Activated gamma-delta T cell (primary cell): ENCODE measurements around the gene HEBP1.

Source experiments
- DNase-seq: peaks from one replicate; lab custom pipeline; 2025; lab: John Stamatoyannopoulos, UW

HEBP1 gene

DNA sequence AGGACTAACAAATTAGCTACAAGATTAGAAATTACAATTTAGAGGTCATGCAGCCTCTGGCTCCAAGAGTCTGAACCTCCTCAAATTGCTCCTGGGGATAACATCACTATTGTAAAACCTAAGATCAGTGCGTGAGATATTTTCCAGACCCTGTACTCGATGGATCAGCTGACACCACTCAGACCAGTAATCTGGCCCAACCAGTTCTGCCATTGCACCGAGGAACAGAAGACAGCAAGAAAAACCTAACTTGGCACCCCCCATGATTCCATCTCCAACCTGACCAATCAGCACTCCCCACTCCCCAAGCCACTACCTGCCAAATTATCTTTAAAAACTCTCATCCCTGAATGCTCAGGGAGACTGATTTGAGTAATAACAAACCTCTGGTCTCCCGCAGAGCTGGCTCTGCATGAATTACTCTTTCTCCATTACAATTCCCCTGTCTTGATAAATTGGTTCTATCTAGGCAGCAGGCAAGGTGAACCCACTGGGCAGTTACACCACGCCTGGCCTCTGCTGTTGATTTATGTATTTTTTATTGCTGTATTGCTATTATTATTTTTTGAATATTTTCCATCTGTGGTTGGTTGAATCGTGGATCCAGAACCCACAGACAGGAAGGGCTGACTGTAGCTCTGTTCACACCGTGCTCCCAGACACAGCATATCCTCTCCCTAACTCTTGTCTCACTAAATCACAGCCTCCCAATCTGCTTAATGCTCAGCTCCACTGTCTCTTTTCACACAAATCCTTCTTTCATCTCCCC, 9.2 kb downstream of the HEBP1 start:
- no peak for DNase-seq

DNA sequence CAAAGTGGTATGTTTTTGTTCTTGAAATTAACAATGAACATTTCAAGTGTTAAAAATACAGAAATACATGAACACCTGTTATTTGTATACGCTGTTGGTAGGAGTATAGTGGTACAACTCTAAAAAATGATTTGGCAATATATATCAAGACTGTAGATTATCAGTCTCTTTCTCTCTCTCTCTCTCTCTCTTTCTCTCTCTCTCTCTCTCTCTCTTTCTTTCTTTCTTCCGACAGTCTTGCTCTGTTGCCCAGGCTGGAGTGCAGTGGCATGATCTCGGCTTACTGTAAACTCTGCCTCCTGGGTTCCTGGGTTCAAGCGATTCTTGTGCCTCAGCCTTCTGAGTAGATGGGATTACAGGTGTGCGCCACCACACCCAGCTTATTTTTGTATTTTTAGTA, 12.6 kb downstream of the HEBP1 start:
- no peak for DNase-seq

DNA sequence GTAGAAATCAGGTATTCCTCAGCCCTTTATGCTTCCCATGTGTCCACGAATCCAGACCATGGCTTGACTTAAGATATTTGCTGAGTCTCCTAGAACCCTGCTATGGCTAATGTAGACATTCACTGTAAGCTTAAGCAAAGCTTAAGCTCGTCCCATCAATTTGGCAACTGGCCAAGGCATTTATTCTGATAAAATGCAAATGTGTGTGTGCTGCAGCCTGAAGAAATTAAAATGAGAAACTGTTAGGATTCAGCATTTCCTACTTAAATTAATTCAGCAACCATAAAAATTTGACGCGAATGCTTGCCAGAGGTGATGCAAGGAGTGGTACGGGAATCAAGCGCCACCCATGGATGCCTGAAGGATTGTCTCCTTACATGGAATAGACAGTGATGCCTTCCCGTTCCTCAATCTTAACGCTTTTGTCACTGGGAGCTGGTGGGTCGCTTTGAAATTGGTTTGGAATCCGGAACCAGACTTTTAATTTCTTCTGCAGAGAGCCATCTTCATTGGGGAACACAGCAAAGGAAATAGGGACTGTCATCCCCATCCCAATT, 13.2 kb downstream of the HEBP1 start:
- DNase-seq, result no peak

DNA sequence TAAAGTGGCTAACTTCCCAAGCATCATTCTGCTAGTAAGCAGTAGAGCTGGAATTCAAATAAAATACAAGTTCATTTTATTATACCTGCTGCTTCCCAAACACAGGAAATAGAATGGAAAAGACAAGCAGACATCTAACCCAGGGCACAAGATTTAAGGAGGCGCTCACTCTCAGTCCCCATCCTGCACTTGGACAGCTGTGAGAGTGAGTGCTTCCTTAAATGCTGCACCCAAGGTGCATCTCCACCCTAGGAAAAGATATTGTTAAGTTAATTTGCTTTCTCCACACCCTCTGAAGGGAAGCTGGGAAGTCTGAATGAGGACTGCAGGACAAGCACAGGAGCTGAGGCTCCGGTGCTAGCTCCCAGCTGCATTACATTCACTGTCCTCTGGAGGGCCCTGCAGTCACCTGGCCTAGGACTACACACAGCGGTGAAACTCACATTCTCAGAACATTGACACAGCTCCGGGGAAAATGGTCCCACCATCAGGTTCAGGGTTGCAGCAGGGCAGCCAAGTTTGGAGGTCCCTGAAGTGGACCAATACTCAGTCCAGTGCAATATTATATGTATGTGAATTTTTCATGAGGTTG, 14.2 kb downstream of the HEBP1 start:
- DNase-seq, result no peak

DNA sequence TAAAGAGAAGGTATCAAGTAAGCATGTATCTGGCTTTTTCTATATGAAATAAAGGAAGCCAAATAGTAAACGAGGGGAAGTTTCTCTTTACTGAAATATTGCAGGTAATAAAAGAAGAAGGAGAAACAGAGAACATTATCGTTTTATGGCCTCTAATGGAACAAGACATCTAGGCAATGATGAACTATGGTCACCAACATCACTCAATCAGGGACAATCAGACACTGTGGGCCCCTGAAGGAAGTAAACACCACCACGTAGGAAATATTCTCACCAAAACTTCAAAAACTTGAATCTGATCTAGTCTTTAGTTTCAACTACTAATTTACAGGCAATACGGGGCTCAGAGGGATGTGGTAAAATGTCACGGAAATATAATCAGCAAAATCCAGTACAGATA, 15.9 kb downstream of the HEBP1 start:
- no peak for DNase-seq

DNA sequence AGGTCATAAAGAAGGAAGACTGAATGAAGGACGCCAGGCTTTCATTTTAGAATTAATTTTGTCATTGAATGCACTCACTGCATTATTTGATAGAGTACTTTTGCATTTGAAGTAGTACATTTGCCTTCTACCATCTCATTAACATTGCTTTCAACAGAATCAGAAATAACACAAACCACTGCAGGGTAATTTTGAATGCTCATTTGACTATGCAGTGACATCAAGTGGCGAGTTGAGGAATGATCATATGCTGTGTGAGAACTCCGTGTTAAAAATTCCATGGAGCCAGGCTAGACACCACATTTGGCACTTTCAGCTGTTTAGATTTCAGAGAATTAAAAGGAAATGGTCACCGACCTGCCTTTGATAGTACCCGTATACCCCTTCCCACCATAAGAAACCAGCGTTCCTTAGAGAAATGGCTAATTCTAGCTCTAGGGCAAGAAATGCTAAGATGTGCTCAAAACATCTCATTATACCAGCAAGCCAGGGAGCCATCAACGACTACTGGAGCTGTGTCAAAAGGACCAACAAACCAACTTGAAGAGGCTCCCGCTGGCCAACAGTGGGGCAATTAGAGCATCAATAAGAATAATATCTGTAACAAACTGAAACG, 16.5 kb downstream of the HEBP1 start:
- DNase-seq, result no peak

DNA sequence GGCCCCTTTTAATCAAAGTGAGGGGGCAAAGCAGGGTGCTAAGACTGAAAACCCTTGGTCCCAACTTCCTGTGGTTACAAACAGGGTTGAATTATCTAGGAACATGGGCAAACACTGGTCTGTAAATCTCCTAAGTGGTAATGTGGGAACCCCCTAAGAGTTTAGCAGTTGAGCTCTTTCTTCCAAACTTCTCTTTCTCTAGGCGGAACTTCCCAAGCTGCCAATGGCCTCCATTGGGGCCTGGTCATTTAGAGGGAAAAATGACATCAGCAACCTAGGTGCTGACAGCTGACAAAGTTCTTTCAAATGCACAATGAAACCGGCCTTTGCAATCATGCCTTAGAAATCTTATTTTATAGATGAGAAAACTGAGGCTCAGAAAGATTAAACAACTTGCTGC, 17.7 kb downstream of the HEBP1 start:
- no peak for DNase-seq

DNA sequence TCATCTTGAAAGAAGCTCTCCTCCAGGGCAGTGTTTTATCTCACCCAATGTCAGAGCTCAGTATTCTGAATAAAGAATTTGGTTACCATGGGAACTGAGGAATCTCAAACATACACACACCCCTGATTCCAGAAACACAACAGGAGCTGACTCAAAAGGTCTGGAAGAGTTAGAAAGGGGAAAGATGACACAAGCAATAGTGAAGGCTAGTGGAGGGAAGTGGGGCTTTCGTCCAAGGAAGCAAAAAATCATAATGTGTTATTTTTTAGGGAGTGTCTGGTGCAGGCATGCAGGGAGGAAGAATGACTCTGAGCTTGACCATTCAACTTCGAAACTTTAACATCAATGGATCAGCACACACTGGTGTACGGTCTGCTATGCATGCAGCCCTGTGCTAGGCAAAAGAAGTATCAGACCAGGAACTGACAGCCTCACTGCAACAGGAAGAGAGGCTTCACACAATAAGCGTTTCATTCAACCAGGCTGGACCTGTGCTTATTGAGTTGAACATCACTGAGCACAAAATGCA, 20.3 kb downstream of the HEBP1 start:
- no peak for DNase-seq

DNA sequence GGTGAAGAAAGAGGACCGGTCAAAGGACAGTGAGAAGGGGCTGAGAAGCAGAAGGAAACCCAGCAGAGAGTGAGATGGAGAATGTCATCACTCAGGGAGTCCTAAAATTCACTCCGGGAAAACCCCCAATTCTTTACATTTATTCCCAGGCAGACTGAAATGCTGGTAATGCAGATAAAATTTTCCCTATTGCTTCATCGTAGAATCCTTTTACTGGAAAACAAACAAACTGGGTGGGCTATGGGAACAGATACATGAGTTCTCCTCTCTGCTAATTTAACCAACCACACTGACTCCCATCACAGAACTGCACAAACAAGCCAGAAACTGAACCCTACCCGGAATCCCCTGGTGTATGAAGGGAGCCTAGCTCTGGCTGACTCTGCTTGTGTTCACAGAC, 20.9 kb downstream of the HEBP1 start:
- no peak for DNase-seq

DNA sequence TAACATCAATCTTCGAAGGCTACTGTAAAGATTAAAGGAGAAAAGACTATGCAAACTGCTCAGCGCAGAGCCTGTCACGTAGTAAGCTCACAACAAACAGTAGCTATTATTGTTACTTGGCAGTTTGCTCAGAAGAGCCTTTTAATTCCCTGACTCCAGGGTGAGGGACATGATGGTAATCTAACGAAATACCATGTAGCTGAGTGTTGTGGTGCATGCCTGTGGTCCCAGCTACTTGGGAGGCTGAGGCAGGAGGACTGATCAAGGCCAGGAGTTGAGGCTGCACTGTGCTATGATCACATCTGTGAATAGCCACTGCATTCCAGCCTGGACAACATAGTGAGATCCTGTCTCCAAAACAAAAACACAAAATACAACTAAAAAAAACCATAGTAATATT, 22.8 kb downstream of the HEBP1 start:
- DNase-seq, result no peak

DNA sequence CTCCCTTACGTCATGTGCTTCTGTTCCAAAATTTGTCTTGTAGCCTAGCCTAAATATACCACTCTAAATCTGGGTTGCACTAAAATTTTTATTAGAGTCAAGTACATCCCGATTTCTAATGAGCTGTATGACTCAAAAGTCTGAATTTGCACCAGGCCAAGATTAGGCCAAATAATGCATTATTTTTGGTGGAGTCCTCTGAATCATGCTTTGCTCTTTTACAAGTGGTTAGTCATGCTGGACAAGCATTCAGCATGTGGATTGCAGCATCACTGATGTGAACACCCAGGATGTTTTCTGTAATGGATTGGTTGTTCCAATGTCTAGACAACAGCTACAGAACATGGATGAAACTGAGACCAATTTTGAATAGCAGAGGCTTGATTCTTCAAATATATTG, 23.7 kb downstream of the HEBP1 start:
- DNase-seq, result no peak

DNA sequence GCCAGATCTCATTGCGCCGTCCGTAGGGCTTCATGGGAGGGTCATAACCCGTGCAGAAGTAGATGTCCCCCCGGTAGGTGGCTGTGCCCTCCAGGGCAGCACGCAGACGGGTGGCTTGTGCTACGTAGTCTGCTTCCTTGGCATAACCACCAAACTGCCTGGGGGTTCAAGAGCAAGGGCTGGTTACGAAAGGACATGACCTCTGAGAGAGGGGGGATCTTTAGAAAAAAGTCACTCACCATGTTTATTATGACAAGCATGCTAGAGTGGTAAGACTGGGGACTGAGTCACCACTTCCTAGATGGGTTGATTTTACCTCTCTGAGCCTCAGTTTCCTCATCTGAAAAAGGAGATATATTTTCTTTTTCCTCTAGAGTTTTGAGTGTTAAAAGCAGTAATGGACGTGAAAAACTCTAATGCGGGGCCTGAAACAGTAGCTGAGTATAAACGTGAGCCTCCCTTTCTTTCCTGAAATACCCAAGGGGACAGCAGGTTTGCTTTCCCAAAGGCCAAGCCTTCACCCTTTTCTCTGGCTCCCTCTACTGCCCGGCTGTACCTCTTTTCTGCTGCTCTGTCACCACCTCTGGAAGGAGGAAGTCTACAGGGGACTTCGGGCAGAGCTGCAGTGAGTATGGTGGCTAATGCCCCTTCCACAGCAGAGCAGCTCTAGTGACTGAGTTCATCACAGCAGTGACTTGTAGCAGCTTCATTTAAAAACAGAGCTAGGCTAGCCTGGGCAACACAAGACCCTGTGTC, 24.6 kb downstream of the HEBP1 start:
- no peak for DNase-seq

DNA sequence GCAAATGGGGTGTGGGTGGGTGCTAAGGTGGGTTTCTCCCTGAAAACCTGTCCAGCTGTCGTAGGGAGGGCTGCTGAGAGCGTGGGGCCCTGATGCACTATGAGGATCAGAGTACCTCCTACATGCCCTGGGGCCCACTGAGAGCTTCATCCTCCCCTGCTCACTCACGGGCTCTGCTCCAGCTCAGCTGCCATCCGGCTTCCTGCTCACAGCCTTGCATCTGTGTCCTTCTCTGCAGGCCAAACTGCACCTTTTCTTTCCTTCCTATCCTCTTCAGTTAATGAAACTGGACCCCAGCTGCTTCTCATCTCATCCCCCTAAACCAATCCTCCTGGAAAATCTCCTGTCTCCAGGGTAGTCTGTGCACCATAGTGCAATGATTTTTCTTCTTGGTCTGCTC, 25.9 kb downstream of the HEBP1 start:
- no peak for DNase-seq

DNA sequence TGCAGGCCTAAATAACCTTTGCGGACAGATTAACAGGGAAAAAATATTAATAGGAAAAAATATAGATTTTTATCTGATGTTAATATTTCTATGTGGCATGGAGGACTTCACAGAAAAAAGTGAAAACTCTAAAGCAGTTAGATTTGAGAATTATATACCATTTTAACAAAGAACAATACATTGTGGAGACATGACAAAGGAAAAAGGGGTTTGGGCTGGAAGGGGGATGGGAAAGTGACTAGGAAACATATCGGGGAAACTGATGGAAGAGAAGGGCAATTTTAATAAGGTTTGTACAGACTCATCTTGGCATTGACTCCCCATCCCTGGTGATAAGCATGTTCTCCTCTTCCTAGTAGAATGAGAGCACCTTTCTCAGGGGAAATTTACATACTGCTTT, 27.0 kb downstream of the HEBP1 start:
- no peak for DNase-seq

DNA sequence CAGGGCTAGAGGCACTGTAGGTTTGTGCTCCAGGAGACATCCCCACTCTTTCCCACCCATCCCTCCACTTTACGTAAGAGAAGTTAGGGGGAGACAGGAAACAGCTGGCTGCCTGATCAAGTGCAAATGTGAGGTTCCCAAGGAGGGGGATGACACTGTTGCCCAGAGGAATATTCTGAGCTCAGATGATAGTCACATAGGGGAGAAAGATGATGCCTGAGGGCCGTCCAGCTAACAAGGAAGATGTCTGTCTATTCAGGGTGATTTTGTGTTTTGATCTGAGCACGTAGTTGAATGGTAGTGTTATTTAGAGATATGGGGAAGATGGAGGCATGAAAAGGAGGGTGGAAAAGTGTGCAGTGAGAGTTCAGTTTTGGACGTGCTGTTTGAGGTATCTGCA, 34.2 kb downstream of the HEBP1 start:
- no peak for DNase-seq

DNA sequence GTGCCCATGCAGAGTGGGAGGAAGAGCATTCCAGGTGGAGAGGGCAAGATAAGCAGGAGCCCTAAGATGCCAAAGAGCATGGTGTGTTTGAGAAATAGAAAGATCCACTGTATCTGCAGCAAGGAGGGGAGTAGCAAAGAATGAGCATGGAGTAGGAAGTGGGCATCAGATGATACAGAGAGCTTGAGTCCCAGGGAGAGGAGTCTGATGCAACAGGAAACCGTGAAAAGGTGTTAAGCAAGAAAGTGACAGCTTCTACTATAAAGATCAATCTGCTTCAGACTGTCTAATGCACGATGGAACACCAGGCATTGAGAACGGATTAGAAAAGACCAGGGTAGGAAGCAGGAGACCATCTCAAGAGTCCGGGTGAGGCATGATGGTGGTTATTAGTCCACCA, 35.8 kb downstream of the HEBP1 start:
- no peak for DNase-seq

DNA sequence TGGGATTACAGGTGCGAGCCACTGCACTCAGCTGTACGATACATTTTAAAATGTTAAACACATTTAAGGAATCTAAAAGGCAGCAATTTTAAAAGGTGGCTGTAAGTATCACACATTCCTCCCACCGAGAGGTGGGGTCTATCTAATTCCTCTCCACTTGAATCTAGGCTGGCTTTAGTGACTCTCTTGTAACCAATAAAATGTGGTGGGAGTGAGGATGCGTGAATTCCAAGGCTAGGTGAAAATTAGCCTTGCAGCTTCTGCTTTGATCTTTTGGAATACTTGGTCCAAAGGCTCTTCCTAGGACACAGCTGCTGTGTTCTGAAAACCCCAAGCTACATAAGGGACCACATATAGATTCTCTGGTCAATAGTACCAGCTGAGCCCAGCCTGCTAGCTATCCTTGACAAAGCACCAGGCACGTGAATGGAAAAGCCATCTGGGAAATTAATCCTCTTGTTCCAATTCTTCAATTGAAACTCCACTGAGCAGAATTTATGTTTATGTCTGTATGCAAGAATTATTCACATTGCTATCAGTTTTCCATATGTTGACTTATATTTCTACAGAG, 39.3 kb downstream of the HEBP1 start:
- no peak for DNase-seq

DNA sequence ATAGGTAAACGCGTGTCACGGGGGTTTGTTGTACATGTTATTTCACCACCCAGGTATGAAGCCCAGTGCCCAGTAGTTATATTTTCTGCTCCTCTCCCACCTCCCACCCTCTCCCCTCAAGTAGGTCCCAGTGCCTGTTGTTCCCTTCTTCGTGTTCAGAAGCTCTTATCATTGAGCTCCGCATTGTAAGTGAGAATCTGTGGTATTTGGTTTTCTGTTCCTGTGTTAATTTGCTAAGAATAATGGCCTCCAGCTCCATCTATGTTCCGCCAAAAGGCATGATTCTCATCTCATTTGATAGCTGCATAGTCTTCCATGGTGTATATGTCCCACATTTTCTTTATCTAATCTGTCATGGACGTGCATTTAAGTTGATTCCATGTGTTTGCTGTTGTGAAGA, 41.2 kb downstream of the HEBP1 start:
- DNase-seq, result no peak

DNA sequence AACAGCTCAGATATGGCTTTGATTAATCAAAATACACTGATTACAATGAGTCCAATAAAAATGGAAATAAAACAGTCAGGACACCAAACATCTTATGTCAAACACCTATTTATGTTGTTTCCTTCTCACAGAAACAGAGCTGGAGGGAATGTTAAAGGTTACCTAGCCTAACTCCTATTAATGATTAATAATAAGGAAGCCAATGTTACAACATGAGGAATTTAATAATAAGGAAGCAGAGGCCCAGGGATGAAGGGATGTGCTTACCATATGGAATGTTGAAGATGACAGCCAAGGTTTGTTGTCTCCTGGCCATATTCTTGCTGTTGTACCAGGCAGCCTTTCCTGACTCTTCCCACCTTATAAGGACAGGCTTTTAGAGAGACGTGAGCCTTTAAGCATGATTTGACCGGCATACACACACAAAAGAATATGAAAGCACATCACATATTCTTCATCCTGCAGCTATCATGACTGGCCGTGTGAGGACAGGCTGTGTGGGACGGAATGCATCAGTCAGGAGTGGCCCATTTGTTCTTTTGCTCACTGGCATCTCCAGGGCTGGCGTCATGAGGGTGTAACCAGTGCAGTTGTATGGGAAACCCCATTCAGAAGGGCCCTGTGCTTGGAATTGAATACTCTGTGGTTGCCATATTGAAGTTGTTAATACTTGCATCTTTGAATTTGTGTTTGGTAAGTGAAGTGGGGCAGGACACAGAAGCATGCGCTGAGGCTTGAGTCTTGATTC, 45.0 kb downstream of the HEBP1 start:
- no peak for DNase-seq

DNA sequence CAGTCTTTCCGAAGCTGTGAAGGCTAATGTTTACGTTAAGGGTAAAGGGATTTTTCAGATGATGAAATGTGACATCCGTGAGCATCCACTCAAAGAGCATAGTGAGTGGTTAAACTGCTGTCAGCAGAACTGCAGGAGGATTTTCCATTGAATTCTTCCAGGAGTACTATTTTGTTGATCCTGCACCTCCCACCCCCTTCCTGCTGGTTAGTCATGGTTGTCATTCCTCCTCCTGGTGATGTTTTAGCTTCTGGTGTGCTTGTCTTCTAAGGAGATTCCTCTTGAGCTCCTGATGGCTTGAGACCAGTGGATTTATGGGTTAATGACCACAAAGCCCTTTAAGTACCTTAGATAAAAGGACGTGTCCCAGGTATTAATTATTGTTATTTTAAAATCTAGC, 45.7 kb downstream of the HEBP1 start:
- DNase-seq, result no peak

DNA sequence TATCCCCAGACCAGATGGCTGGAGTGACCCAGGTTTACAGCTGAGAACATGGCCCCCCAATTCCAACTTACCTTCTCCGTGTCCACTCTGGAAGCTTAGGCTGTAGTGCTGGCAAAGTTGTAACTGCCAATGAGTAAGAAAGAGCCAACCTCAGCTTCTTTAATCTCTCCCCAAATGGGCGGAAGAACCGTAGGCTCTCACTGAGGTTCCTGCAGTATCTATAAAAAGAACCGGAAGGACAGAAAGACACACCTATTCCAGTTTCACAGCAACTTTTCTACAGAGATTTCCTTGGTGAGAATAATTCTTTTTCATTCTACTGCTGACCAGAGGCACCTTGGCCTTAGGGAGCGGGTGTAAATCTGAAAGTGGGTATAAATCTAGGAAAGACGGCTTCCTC, 48.0 kb downstream of the HEBP1 start, which contains the start of gene GPRC5D:
TSS of gene GPRC5D (minus strand) at position 135 of the 400 bp plus-strand sequence. CDS start 1,786 bp downstream, outside the sequence.
- no peak for DNase-seq
